ENCODE results near the gene PPP2R5C. TPM values are rescaled to one million over a fixed set of nuclear protein-coding genes. Genes with fewer than 3 reads are reported as not detected.
A peak's percentile ranks its signal among the peaks of the same experiment; 100 is the strongest.

PPP2R5C gene
- total and polyA plus RNA-seq, 11 donors: 99.4 to 248 (median 204) TPM

DNA sequence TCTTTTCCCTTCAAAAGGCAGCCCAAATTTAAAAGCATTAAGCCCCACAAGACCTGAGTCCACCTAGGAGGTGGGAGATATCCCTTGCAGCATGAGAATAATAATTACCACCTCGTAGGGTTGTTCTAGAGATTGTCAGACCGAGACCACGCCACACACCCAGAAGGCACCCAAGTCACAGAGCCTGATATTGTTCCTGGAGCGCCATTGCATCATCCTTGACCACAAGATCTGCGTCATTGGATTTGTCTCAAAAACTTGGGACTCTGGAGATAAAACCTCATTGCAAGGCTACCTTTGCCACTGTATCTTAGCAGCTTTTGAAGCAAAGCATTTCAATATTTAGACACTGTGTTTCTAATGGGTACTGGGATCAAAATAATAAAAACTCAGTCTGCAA, 29.4 kb upstream of the PPP2R5C start:
- Histone ChIP-seq H3K27ac (peak overlapping the region in 2 of 12 donors; percentile 37 to 69), H3K9me3 (peaks cover 0 to 4% (median 0%) of the 10 kb centered on the region in 12 donors), H3K4me3 (peak overlapping the region in 1 of 12 donors; percentile 12), H3K36me3 (no peaks in the 10 kb centered on the region), H3K4me1 (peaks cover 0 to 16% (median 0%) of the 10 kb centered on the region in 12 donors), H3K27me3 (no peaks in the 10 kb centered on the region)
- TF ChIP-seq CTCF (IDR thresholded peaks at IDR 0.05) (no peak), POLR2A (IDR thresholded peaks at IDR 0.05) (no peak)
- 77 to 96% (median 82%) methylated on average over 5 of the region's 5 CpGs for WGBS, 4 donors
- no peak for ATAC-seq
- DNase-seq: no peak
- intact Hi-C loops (cut with DNase I): no loop called here

DNA sequence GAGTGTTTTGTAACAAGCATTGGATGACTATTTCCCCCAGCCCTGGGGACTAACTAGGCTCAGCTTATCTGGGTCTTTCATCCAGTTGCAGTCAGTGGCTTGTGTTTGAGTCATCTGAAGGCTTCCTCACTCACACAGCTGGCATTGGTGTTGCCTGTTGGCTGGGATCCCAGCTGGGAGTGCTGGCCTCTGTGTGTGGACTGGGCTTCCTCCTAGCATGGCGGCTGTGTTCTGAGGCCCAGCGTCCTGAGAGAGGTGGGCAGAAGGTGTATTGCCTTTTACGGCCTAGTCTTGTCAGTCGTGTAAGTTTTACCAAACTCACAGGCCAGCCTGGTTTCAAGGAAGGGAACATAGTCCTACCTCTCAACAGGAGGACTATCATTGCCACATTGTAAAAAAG, 28.3 kb upstream of the PPP2R5C start:
- peaks cover 0 to 16% (median 0%) of the 10 kb centered on the region in 12 donors for H3K4me1 ChIP-seq
- H3K9me3 ChIP-seq: peaks cover 0 to 4% (median 0%) of the 10 kb centered on the region in 12 donors
- H3K27ac ChIP-seq: no peak overlapping the region
- no peaks in the 10 kb centered on the region for H3K36me3 ChIP-seq
- no peaks in the 10 kb centered on the region for H3K27me3 ChIP-seq
- H3K4me3 ChIP-seq: no peak overlapping the region
- DNase-seq (no peak), ATAC-seq (no peak)
- WGBS, 4 donors: 83 to 94% (median 93%) methylated on average over 4 of the region's 4 CpGs
- TF ChIP-seq POLR2A (IDR thresholded peaks at IDR 0.05) (no peak), CTCF (IDR thresholded peaks at IDR 0.05) (no peak)
- intact Hi-C loops (cut with DNase I): no loop called here

GRCh38 chr14:101734246-101734847, 27.2 kb upstream of the PPP2R5C start:
- 88 to 93% (median 92%) methylated on average over 16 of the region's 16 CpGs for WGBS, 4 donors
- intact Hi-C loops (cut with DNase I): no loop called here
- TF ChIP-seq CTCF (IDR thresholded peaks at IDR 0.05): no peak
- TF ChIP-seq POLR2A (IDR thresholded peaks at IDR 0.05): no peak
- H3K9me3 ChIP-seq: peaks cover 0 to 4% (median 0%) of the 10 kb centered on the region in 12 donors
- no peak overlapping the region for H3K27ac ChIP-seq
- H3K4me3 ChIP-seq: no peak overlapping the region
- peaks cover 0 to 16% (median 0%) of the 10 kb centered on the region in 12 donors for H3K4me1 ChIP-seq
- ATAC-seq: no peak
- no peaks in the 10 kb centered on the region for H3K36me3 ChIP-seq
- H3K27me3 ChIP-seq: no peaks in the 10 kb centered on the region
- DNase-seq: no peak

GRCh38 chr14:101735453-101735852, 26.1 kb upstream of the PPP2R5C start:
- ATAC-seq (no peak), DNase-seq (no peak)
- intact Hi-C loops (cut with DNase I): no loop called here
- H3K4me1 ChIP-seq: peaks cover 0 to 16% (median 0%) of the 10 kb centered on the region in 12 donors
- no peaks in the 10 kb centered on the region for H3K36me3 ChIP-seq
- H3K27ac ChIP-seq: no peak overlapping the region
- WGBS, 4 donors: 85 to 88% (median 86%) methylated on average over 7 of the region's 7 CpGs
- no peak overlapping the region for H3K4me3 ChIP-seq
- no peaks in the 10 kb centered on the region for H3K27me3 ChIP-seq
- H3K9me3 ChIP-seq: peaks cover 0 to 5% (median 0%) of the 10 kb centered on the region in 12 donors
- TF ChIP-seq POLR2A (IDR thresholded peaks at IDR 0.05): no peak
- no peak for TF ChIP-seq CTCF (IDR thresholded peaks at IDR 0.05)
